GM19239 (cell line): Measurements from ENCODE around the gene CIDEB.

Source experiments
- DNase-seq: peaks from one replicate; pipeline ENCODE4 v3.0.0; 2011; ENCODE audit warnings: low spot score; ENCODE audit not compliant: insufficient read length
- FAIRE-seq: peaks from 2 replicates; lab custom pipeline; 2011; peaks lifted over from hg19 to GRCh38; lab: Jason Lieb, UNC

The CIDEB gene

DNA sequence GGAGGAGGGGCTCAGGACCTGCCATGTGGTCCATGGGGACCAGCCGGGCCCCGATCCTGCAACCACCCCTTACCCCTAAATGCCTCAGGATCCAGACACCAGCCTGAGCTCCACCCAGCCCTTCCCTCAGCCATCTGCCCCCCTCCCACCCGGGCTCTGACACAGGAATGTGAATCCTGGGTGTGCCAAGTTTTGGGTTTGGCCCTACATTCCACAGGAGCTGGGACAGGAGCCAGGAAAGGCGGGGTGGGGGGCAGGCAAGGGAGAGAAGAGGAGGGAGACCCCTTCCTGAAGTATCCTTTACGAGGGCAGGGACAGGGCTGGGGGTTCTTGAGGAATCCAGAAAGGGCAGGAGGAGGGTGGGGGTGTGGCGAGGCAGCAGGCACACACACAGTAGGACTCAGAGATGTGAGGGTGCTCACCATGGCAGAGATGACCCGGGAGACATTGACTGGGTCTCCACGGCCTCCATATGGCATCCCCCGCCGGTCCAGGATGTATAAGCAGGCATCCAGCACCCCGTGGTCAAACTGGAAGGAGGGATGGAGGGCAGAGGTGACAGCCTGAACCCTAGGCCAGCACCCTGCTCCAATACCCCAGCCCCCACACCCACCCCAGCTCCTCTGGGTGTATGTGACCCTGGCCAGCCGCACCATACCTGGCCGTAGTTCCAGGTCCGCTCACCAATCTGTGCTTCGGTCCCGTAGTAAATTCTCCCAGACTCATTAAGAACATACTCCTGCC lies 48.3 kb downstream of the CIDEB start:
- FAIRE-seq (no peak), DNase-seq (no peak)

- DNase-seq (no peak), FAIRE-seq (no peak)
Observed at GRCh38 chr14:24258548-24259265, 49.1 kb downstream of the CIDEB start.

GRCh38 chr14:24258119-24258518 lies 49.7 kb downstream of the CIDEB start:
- FAIRE-seq (no peak), DNase-seq (no peak)

DNA sequence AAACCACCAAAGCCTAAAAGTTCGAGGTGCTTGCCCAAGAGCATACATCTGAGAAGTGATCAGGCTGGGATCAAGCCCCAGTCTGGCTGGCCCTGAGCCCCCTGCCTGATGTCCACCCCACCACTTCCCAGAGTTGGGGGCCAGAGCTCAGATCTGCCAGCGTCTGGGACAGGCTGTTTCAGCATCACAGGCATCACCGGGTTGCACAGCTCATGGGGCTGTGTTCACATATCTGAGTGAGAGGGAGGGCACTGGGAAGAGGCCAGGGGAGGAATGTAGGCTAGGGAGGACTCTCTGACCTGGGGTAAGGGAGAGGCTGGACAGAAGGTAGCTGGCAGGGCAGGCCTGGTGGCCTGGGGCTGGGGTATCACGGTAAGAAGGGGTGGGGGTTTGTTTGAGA lies 50.8 kb downstream of the CIDEB start:
- DNase-seq: no peak
- no peak for FAIRE-seq

GRCh38 chr14:24255931-24256711 lies 51.7 kb downstream of the CIDEB start:
- FAIRE-seq (no peak), DNase-seq (no peak)

DNA sequence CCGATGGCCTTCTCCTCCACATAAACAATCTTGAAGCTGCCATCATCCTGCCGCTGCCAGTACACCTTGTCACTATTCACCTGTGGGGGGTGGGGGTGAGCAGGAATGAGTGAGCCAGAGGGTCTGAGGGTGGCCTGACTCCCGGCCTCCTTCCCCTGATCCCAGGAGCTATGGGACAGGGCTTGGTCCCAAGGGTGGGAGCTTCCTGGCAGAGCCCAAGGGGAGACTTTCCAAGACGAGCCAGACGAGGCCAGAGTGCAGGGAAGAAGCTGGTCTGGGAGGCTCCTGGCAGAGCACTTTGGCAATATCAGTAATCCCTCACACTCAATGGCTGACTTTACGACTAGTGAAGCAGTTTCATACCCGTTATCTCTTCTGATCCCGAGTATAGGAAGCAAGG lies 52.3 kb downstream of the CIDEB start:
- DNase-seq (no peak), FAIRE-seq (no peak)
